ENCODE data around the gene PASK.

Gene PASK

GRCh38 chr2:241180495-241180894, 31.2 kb upstream of the PASK start:
- no peak for TF ChIP-seq CTCF (IDR thresholded peaks at IDR 0.05; ENCODE audit: low read depth, low read length, missing control alignments)
- DNase-seq (ENCODE audit: low read depth): no peak
- H3K4me3 ChIP-seq (ENCODE audit: low read depth, low read length): no peak overlapping the region

- H3K4me3 ChIP-seq (ENCODE audit: low read depth, low read length): no peak overlapping the region
- TF ChIP-seq CTCF (IDR thresholded peaks at IDR 0.05; ENCODE audit: low read depth, low read length, missing control alignments): no peak
- DNase-seq (ENCODE audit: low read depth): peak; percentile 16
Observed at GRCh38 chr2:241179899-241180298, 30.6 kb upstream of the PASK start.

- no peak overlapping the region for H3K4me3 ChIP-seq (ENCODE audit: low read depth, low read length)
- TF ChIP-seq CTCF (IDR thresholded peaks at IDR 0.05; ENCODE audit: low read depth, low read length, missing control alignments): no peak
- DNase-seq (ENCODE audit: low read depth): no peak
Observed at GRCh38 chr2:241178961-241179360, 29.7 kb upstream of the PASK start.

- no peak for DNase-seq (ENCODE audit: low read depth)
- TF ChIP-seq CTCF (IDR thresholded peaks at IDR 0.05; ENCODE audit: low read depth, low read length, missing control alignments): no peak
- H3K4me3 ChIP-seq (ENCODE audit: low read depth, low read length): no peak overlapping the region
Observed at GRCh38 chr2:241177526-241178334, 28.5 kb upstream of the PASK start.

GRCh38 chr2:241173557-241173956, 24.3 kb upstream of the PASK start:
- TF ChIP-seq CTCF (IDR thresholded peaks at IDR 0.05; ENCODE audit: low read depth, low read length, missing control alignments): no peak
- no peak for DNase-seq (ENCODE audit: low read depth)
- H3K4me3 ChIP-seq (ENCODE audit: low read depth, low read length): no peak overlapping the region

- no peak for TF ChIP-seq CTCF (IDR thresholded peaks at IDR 0.05; ENCODE audit: low read depth, low read length, missing control alignments)
- no peak overlapping the region for H3K4me3 ChIP-seq (ENCODE audit: low read depth, low read length)
- DNase-seq (ENCODE audit: low read depth): no peak
Observed at GRCh38 chr2:241168366-241168765, 19.1 kb upstream of the PASK start.

GRCh38 chr2:241163601-241164118, 14.4 kb upstream of the PASK start:
- TF ChIP-seq CTCF (IDR thresholded peaks at IDR 0.05; ENCODE audit: low read depth, low read length, missing control alignments): no peak
- H3K4me3 ChIP-seq (ENCODE audit: low read depth, low read length): no peak overlapping the region
- DNase-seq (ENCODE audit: low read depth): no peak

All from GM12864 (cell line).